22Rv1 (cell line): ENCODE data around the gene COL16A1.

ENCODE experiments used
- CTCF ChIP-seq: fragments of 450-650 bp; IDR thresholded peaks from 2 replicates; pipeline ENCODE4 v1.5.1; 2017; ENCODE audit warnings: mild to moderate bottlenecking
- ZFX ChIP-seq: fragments of 450-650 bp; IDR thresholded peaks from 2 replicates; pipeline ENCODE4 v1.6.1; 2017; ENCODE audit warnings: antibody characterized with exemption, borderline replicate concordance

GRCh38 chr1:31640179-31640578 is 63.6 kb downstream of the COL16A1 start:
- TF ChIP-seq CTCF (no peak), ZFX (no peak)
